HepG2 (cell line): Measurements from ENCODE around the gene LHFPL2. TPM values are rescaled to one million over a fixed set of nuclear protein-coding genes. Genes with fewer than 3 reads are reported as not detected.

Source experiments
- ATF7-NPFF ChIP-seq: sonication (generic); formaldehyde crosslinking; IDR thresholded peaks from 2 replicates; pipeline ENCODE4 v1.8.1; 2023; ENCODE audit warnings: mild to moderate bottlenecking, low read depth, missing genetic modification reagents, moderate library complexity
- CREM ChIP-seq, 2 experiments: sonication (generic) in 1 of 2; formaldehyde crosslinking in 1 of 2; IDR thresholded peaks; 2 replicates each; pipeline versions ENCODE4 v1.4.0 to v1.6.1; 2016 to 2020; ENCODE audit warnings: antibody characterized with exemption in 1 of 2, mild to moderate bottlenecking in 1 of 2, missing genetic modification reagents in 1 of 2
- EP300 ChIP-seq, 3 experiments: sonication (generic) in 1 of 3; formaldehyde crosslinking in 1 of 3; IDR thresholded peaks; 2 replicates each; pipeline versions ENCODE4 v1.5.1 to v1.6.1; 2011 to 2020; ENCODE audit warnings: low read depth in 2 of 3, low read length in 2 of 3, borderline replicate concordance in 1 of 3, improper control_type of control experiment in 1 of 3, mild to moderate bottlenecking in 1 of 3, missing genetic modification reagents in 1 of 3, moderate library complexity in 1 of 3
- ETV5 ChIP-seq: IDR thresholded peaks from 2 replicates; pipeline ENCODE4 v1.6.1; 2018; ENCODE audit warnings: missing biosample characterization, missing genetic modification reagents, inconsistent platforms, borderline replicate concordance
- FOXJ3 ChIP-seq: sonication (generic); formaldehyde crosslinking; IDR thresholded peaks from 2 replicates; pipeline ENCODE4 v1.4.0; 2020; ENCODE audit warnings: missing genetic modification reagents, mild to moderate bottlenecking, borderline replicate concordance
- FOXK2 ChIP-seq: fragments of 450-650 bp; IDR thresholded peaks from 2 replicates; pipeline ENCODE4 v1.6.1; 2016
- GABPA ChIP-seq, 2 experiments: IDR thresholded peaks; 2 replicates each; pipeline ENCODE4 v1.6.1; 2011 to 2016; ENCODE audit warnings: low read depth in 2 of 2, low read length in 1 of 2, missing biosample characterization in 1 of 2, missing genetic modification characterization in 1 of 2
- GPN1 ChIP-seq: sonication (generic); formaldehyde crosslinking; IDR thresholded peaks from 2 replicates; pipeline ENCODE4 v1.5.1; 2020; ENCODE audit warnings: missing genetic modification reagents, borderline replicate concordance
- HMG20A ChIP-seq: IDR thresholded peaks from 2 replicates; pipeline ENCODE4 v1.6.1; 2016; ENCODE audit warnings: borderline replicate concordance
- HNF4A ChIP-seq: sonication (generic); formaldehyde crosslinking; IDR thresholded peaks from 2 replicates; pipeline ENCODE4 v1.4.0; 2020; ENCODE audit warnings: missing genetic modification reagents
- MTF2 ChIP-seq: sonication (generic); formaldehyde crosslinking; IDR thresholded peaks from 2 replicates; pipeline ENCODE4 v1.5.0; 2020; ENCODE audit warnings: missing genetic modification reagents, borderline replicate concordance
- MZF1 ChIP-seq: sonication (generic); formaldehyde crosslinking; IDR thresholded peaks from 2 replicates; pipeline ENCODE4 v1.8.1; 2023; ENCODE audit warnings: mild to moderate bottlenecking, missing genetic modification reagents, borderline replicate concordance
- NFYC ChIP-seq: IDR thresholded peaks from 2 replicates; pipeline ENCODE4 v1.6.1; 2016; ENCODE audit warnings: missing genetic modification reagents, missing compliant biosample characterization
- RARA ChIP-seq: IDR thresholded peaks from 2 replicates; pipeline ENCODE4 v1.6.1; 2016; ENCODE audit warnings: missing genetic modification reagents, missing compliant biosample characterization
- RFX1 ChIP-seq: fragments of 450-650 bp; IDR thresholded peaks from 2 replicates; pipeline ENCODE4 v1.6.1; 2017
- SOX13 ChIP-seq, 3 experiments: fragments of 450-650 bp in 1 of 3; sonication (generic) in 1 of 3; formaldehyde crosslinking in 1 of 3; IDR thresholded peaks in 2 of 3; conservative IDR thresholded peaks in 1 of 3; 2 replicates each; pipeline versions ENCODE4 v1.5.0 to v1.6.1; 2016 to 2020; ENCODE audit warnings: antibody characterized with exemption in 1 of 3, mild to moderate bottlenecking in 1 of 3, missing compliant biosample characterization in 1 of 3, missing genetic modification reagents in 1 of 3, moderate library complexity in 1 of 3
- SOX5 ChIP-seq: IDR thresholded peaks from 2 replicates; pipeline ENCODE4 v1.6.1; 2016; ENCODE audit warnings: borderline replicate concordance
- SP140L ChIP-seq: sonication (generic); formaldehyde crosslinking; IDR thresholded peaks from 2 replicates; pipeline ENCODE4 v1.4.0; 2020; ENCODE audit warnings: missing genetic modification reagents, borderline replicate concordance
- SRSF1 ChIP-seq: fragments of 200-400 bp; formaldehyde crosslinking; optimal IDR thresholded peaks from 2 replicates; pipeline ENCODE3; 2017; ENCODE audit warnings: mild to moderate bottlenecking, low read depth, low read length, moderate library complexity
- TFAP4 ChIP-seq: sonication (generic); IDR thresholded peaks from 2 replicates; pipeline ENCODE4 v1.6.1; 2016; ENCODE audit warnings: low read depth, borderline replicate concordance
- THAP7 ChIP-seq: sonication (generic); formaldehyde crosslinking; IDR thresholded peaks from 2 replicates; pipeline ENCODE4 v1.8.1; 2023; ENCODE audit warnings: mild to moderate bottlenecking, missing genetic modification reagents
- THRA ChIP-seq: sonication (generic); formaldehyde crosslinking; IDR thresholded peaks from 2 replicates; pipeline ENCODE4 v1.4.0; 2020; ENCODE audit warnings: missing genetic modification reagents, borderline replicate concordance
- ZNF30 ChIP-seq: sonication (generic); formaldehyde crosslinking; IDR thresholded peaks from 2 replicates; pipeline ENCODE4 v1.5.0; 2020; ENCODE audit warnings: mild to moderate bottlenecking, missing genetic modification reagents
- ZNF572 ChIP-seq: sonication (generic); formaldehyde crosslinking; IDR thresholded peaks from 2 replicates; pipeline ENCODE4 v1.5.1; 2020; ENCODE audit warnings: mild to moderate bottlenecking, missing genetic modification reagents
- ZNF766 ChIP-seq: sonication (generic); formaldehyde crosslinking; IDR thresholded peaks from 2 replicates; pipeline ENCODE4 v1.5.0; 2020; ENCODE audit warnings: missing genetic modification reagents, borderline replicate concordance
- ZSCAN21 ChIP-seq: sonication (generic); formaldehyde crosslinking; IDR thresholded peaks from 2 replicates; pipeline ENCODE4 v1.8.0; 2022; ENCODE audit warnings: mild to moderate bottlenecking, missing genetic modification reagents, moderate library complexity, borderline replicate concordance
- polyA plus RNA-seq, 8 experiments: library from polyadenylated mRNA; depleted of rRNA in 3 of 8; stranded (reverse) in 7 of 8; unstranded in 1 of 8; fragments of >200 nt; fragmentation: Illumina TruSeq in 4 of 8; extraction: Trizol in 4 of 8; gene quantifications; 2 replicates each; pipeline versions ENCODE4 v1.2.1 to v1.2.3, GENCODE V29; 2011 to 2016; ENCODE audit warnings: low read depth in 4 of 8, missing spikeins in 1 of 8, mixed read lengths in 1 of 8; ENCODE audit not compliant: insufficient read depth in 1 of 8
- total RNA-seq, 5 experiments: library from RNA; depleted of rRNA; stranded (reverse); fragments of >200 nt; fragmentation: Illumina TruSeq; extraction: Trizol; gene quantifications; 2 replicates each; pipeline ENCODE4 v1.2.3, GENCODE V29; 2016; ENCODE audit warnings: low read depth in 1 of 5

The LHFPL2 gene
- total and polyA plus RNA-seq, 2 of the 13 experiments (the other 11 are each of a cell fraction or from before 2014, with no cell fraction given) = 6.0 to 20.0 TPM

GRCh38 chr5:78604689-78605285 is 43.8 kb downstream of the LHFPL2 start (continued):
- TF ChIP-seq NFYC = no peak
- no peak for TF ChIP-seq SOX13 (IDR thresholded peaks at IDR 0.05)
- peak in 1 of 2 experiments; percentile 60; a peak in 2 of 4 replicates for TF ChIP-seq SOX13 (CRISPR knock-in tag; conservative IDR thresholded peaks at IDR 0.05 in 1 of 2, IDR thresholded peaks at IDR 0.05 in 1 of 2)
- TF ChIP-seq HMG20A (CRISPR knock-in tag) = peak; percentile 52; the same call in 1 of the 2 replicates
- no peak; the same call in 1 of the 2 replicates for TF ChIP-seq THRA
- TF ChIP-seq ZNF766 (CRISPR knock-in tag) = no peak
- no peak for TF ChIP-seq SP140L (CRISPR knock-in tag)
- TF ChIP-seq GPN1 (CRISPR knock-in tag) = no peak
- TF ChIP-seq RARA (CRISPR knock-in tag) = 0 out of 2 replicates have a peak, but pooled peaks have one; percentile 23
- no peak for TF ChIP-seq FOXK2
- TF ChIP-seq CREM (IDR thresholded peaks at IDR 0.05) = peak; percentile 46; the same call in 1 of the 2 replicates
- no peak for TF ChIP-seq CREM (CRISPR knock-in tag; IDR thresholded peaks at IDR 0.05)
- TF ChIP-seq TFAP4 = no peak
- peak in 1 of 2 experiments; percentile 79; a peak in 2 of 4 replicates for TF ChIP-seq EP300 (IDR thresholded peaks at IDR 0.05; ENCODE audit: low read depth in 2 of 2, low read length in 2 of 2)
- TF ChIP-seq EP300 (CRISPR knock-in tag; IDR thresholded peaks at IDR 0.05; ENCODE audit: borderline replicate concordance) = no peak
- TF ChIP-seq MTF2 (CRISPR knock-in tag) = no peak
- TF ChIP-seq ZNF30 (CRISPR knock-in tag) = no peak
- TF ChIP-seq RFX1 = no peak
- TF ChIP-seq SOX5 (CRISPR knock-in tag) = peak; percentile 62; the same call in 1 of the 2 replicates
- peak; percentile 28; the same call in 1 of the 2 replicates for TF ChIP-seq ZSCAN21
- no peak for TF ChIP-seq ETV5 (CRISPR knock-in tag)
- TF ChIP-seq GABPA (IDR thresholded peaks at IDR 0.05; ENCODE audit: low read depth, low read length) = no peak
- TF ChIP-seq GABPA (CRISPR knock-in tag; IDR thresholded peaks at IDR 0.05; ENCODE audit: low read depth) = peak; percentile 19; the same call in 1 of the 2 replicates
- TF ChIP-seq HNF4A = peak; percentile 83
- TF ChIP-seq MZF1 (CRISPR knock-in tag) = no peak
- no peak for TF ChIP-seq ATF7-NPFF (CRISPR knock-in tag)
- peak; percentile 46; the same call in 1 of the 2 replicates for TF ChIP-seq FOXJ3
- no peak for TF ChIP-seq SRSF1
- TF ChIP-seq ZNF572 = no peak
- no peak for TF ChIP-seq THAP7
